Measurements from ENCODE around the gene PLA2G7.

DNA sequence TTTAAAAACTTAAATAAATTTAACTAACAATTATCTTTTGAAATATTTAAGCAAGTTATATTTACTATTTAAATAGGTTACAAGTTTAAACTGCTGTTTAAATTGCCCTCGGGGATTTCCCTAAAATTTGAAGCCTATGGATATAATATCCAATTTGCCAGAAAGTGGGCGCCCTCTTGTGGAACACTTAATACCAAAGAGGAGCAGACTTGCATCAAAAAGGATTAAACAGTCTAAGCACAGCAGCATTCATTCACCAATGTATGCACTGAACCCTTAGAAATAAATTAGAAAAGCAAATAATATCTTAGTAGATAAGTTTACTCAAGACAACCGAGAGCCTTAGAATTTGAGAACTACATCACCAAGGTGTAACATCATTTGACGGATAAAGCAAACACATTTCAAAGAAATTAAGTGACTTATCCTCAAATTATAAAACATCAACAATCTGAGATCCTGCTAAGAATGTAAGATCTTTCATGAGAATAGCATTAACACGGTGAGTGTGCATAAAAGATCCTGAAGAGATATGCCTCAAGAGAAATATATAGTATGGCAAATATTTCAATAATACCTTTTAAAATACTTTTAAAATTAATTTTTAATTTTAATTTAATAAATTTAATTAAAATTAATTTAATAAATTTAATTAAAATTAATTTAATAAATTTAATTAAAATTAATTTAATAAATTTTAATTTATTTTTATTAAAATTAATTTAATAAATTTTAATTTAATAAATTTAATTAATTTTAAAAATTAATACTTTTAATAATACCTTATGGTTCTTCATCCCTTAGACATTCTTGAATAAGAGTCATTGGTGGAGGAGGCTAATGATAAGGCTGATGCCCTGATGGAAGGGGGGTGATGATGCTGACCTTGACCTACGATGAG, 46.6 kb upstream of the PLA2G7 start:
- TF ChIP-seq, protein P1, sequence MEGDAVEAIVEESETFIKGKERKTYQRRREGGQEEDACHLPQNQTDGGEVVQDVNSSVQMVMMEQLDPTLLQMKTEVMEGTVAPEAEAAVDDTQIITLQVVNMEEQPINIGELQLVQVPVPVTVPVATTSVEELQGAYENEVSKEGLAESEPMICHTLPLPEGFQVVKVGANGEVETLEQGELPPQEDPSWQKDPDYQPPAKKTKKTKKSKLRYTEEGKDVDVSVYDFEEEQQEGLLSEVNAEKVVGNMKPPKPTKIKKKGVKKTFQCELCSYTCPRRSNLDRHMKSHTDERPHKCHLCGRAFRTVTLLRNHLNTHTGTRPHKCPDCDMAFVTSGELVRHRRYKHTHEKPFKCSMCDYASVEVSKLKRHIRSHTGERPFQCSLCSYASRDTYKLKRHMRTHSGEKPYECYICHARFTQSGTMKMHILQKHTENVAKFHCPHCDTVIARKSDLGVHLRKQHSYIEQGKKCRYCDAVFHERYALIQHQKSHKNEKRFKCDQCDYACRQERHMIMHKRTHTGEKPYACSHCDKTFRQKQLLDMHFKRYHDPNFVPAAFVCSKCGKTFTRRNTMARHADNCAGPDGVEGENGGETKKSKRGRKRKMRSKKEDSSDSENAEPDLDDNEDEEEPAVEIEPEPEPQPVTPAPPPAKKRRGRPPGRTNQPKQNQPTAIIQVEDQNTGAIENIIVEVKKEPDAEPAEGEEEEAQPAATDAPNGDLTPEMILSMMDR (IDR thresholded peaks at IDR 0.05), result peak in 5 of 6 experiments; percentile 38 to 57 (median 52)
- TF ChIP-seq POLR2A (IDR thresholded peaks at IDR 0.05) (no peak), POLR2AphosphoS5 (IDR thresholded peaks at IDR 0.05) (no peak)

Data from upper lobe of left lung (tissue), 4 donors.